SK-N-MC (cell line): ENCODE measurements around the gene DTL.

ENCODE experiments used
- EZH2 ChIP-seq: fragments of 200-600 bp; sonication (generic); IDR thresholded peaks from one replicate; pipeline ENCODE4 v1.6.1; 2017; ENCODE audit warnings: antibody characterized with exemption
- FOXP2 ChIP-seq: optimal IDR thresholded peaks from 2 replicates; pipeline ENCODE3; 2011; ENCODE audit warnings: mild to moderate bottlenecking, moderate library complexity; ENCODE audit not compliant: insufficient read depth; ENCODE audit errors: extremely low read length, control extremely low read depth
- POLR2AphosphoS5 ChIP-seq: IDR thresholded peaks from 2 replicates; pipeline ENCODE4 v1.6.1; 2012; ENCODE audit warnings: mild to moderate bottlenecking, low read depth, low read length, borderline replicate concordance

DNA sequence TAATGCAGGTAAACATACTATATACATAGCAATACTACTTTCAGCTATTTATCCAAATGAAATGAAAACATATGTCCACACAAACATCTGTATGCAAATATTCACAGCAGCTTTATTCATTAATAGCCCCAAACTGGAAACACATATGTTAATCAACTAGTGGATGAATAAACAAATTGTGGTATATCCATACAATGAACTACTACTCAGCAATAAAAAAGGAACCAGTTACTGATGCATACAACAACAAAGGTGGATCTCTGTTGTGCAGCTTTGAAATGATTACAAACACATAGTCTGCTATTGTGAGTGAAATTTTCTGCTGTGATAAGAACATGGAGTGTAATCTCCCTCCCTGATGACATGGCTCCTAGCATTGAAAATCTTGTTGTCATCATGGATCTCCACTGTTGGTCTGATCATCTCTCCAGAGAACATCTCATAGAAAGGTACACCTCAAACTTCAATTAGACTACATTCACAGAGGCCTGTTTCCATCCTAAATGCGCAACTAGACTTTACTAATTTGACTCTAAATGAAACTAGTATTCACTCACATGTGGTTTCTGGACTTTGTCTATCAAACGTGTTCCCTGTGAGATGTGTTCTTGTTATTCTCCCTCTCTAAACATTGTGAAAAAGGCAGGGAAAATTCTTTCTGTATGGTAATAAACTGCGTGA lies 10.9 kb upstream of the DTL start:
- TF ChIP-seq POLR2AphosphoS5 = no peak
- no peak for TF ChIP-seq EZH2
- no peak for TF ChIP-seq FOXP2
